H9 (cell line): ENCODE data around the gene RHEBL1. TPM values are rescaled to one million over a fixed set of nuclear protein-coding genes. Genes with fewer than 3 reads are reported as not detected.

Source experiments
- DNase-seq: peaks from one replicate; pipeline ENCODE4 v3.0.0-alpha.2; 2017
- H2AFZ ChIP-seq: one replicate; pipeline ENCODE4 v1.6.1; 2013; ENCODE audit warnings: mild to moderate bottlenecking, low read length, control low read depth, moderate library complexity
- H2AK5ac ChIP-seq: 2 replicates; pipeline ENCODE4 v1.6.1; 2013; ENCODE audit warnings: low read length, control low read depth, mixed read lengths; ENCODE audit not compliant: insufficient read length
- H2BK120ac ChIP-seq: one replicate; pipeline ENCODE4 v1.6.1; 2013; ENCODE audit warnings: low read depth, mild to moderate bottlenecking, low read length, control low read depth, inconsistent platforms; ENCODE audit not compliant: poor library complexity, severe bottlenecking
- H2BK12ac ChIP-seq: 2 replicates; pipeline ENCODE4 v1.6.1; 2013; ENCODE audit warnings: low read length, control low read depth, mixed read lengths, low read depth; ENCODE audit not compliant: insufficient read length
- H2BK15ac ChIP-seq: 2 replicates; pipeline ENCODE4 v1.6.1; 2013; ENCODE audit warnings: low read depth, low read length, control low read depth
- H2BK20ac ChIP-seq: one replicate; pipeline ENCODE4 v1.6.1; 2013; ENCODE audit warnings: low read depth, mild to moderate bottlenecking, low read length, control low read depth, inconsistent platforms; ENCODE audit not compliant: poor library complexity, severe bottlenecking
- H2BK5ac ChIP-seq: 2 replicates; pipeline ENCODE4 v1.6.1; 2013; ENCODE audit warnings: low read length, control low read depth, mixed read lengths; ENCODE audit not compliant: insufficient read length
- H3K14ac ChIP-seq: 2 replicates; pipeline ENCODE4 v1.6.1; 2013; ENCODE audit warnings: low read length, control low read depth; ENCODE audit not compliant: insufficient read depth
- H3K18ac ChIP-seq: 2 replicates; pipeline ENCODE4 v1.6.1; 2013; ENCODE audit warnings: low read depth, mild to moderate bottlenecking, mixed read lengths, low read length, control low read depth; ENCODE audit not compliant: insufficient read length
- H3K23ac ChIP-seq: 2 replicates; pipeline ENCODE4 v1.6.1; 2013; ENCODE audit warnings: low read length, control low read depth, mixed read lengths, low read depth; ENCODE audit not compliant: insufficient read length
- H3K23me2 ChIP-seq: 2 replicates; pipeline ENCODE4 v1.6.1; 2013; ENCODE audit warnings: low read depth, mild to moderate bottlenecking, mixed read lengths, low read length, control low read depth; ENCODE audit not compliant: insufficient read length, poor library complexity, severe bottlenecking
- H3K27ac ChIP-seq: 2 replicates; pipeline ENCODE4 v1.5.1; 2013; ENCODE audit warnings: low read length, control low read depth, mixed read lengths, low read depth; ENCODE audit not compliant: insufficient read length
- H3K27me3 ChIP-seq: 2 replicates; pipeline ENCODE4 v1.6.1; 2013; ENCODE audit warnings: low read length, control low read depth, inconsistent platforms; ENCODE audit not compliant: insufficient read depth
- H3K4ac ChIP-seq: 2 replicates; pipeline ENCODE4 v1.6.1; 2013; ENCODE audit warnings: low read depth, mild to moderate bottlenecking, control low read depth, inconsistent platforms, low read length, moderate library complexity
- H3K4me1 ChIP-seq: 2 replicates; pipeline ENCODE4 v1.6.1; 2013; ENCODE audit warnings: low read length, control low read depth, inconsistent platforms; ENCODE audit not compliant: insufficient read depth
- H3K4me2 ChIP-seq: 2 replicates; pipeline ENCODE4 v1.6.1; 2013; ENCODE audit warnings: low read length, control low read depth, mixed read lengths; ENCODE audit not compliant: insufficient read length, insufficient read depth
- H3K56ac ChIP-seq: 2 replicates; pipeline ENCODE4 v1.6.1; 2013; ENCODE audit warnings: low read depth, mild to moderate bottlenecking, mixed read lengths, low read length, control low read depth; ENCODE audit not compliant: insufficient read length
- H3K79me1 ChIP-seq: 2 replicates; pipeline ENCODE4 v1.6.1; 2013; ENCODE audit warnings: low read depth, mild to moderate bottlenecking, moderate library complexity, low read length, control low read depth, inconsistent platforms; ENCODE audit not compliant: insufficient read depth, poor library complexity, severe bottlenecking
- H3K79me2 ChIP-seq: 2 replicates; pipeline ENCODE4 v1.6.1; 2013; ENCODE audit warnings: low read length, control low read depth, inconsistent platforms; ENCODE audit not compliant: insufficient read depth
- H3K9ac ChIP-seq: 2 replicates; pipeline ENCODE4 v1.6.1; 2013; ENCODE audit warnings: low read length, control low read depth, mixed read lengths; ENCODE audit not compliant: insufficient read length; ENCODE audit errors: extremely low read depth
- H3K9me3 ChIP-seq: one replicate; pipeline ENCODE4 v1.6.1; 2013; ENCODE audit warnings: low read depth, low read length, inconsistent platforms; ENCODE audit not compliant: control insufficient read depth
- H3T11ph ChIP-seq: one replicate; pipeline ENCODE4 v1.6.1; 2013; ENCODE audit warnings: mild to moderate bottlenecking, low read length, control low read depth, inconsistent platforms
- H4K20me1 ChIP-seq: one replicate; pipeline ENCODE4 v1.6.1; 2013; ENCODE audit not compliant: control insufficient read depth, insufficient read length, insufficient read depth
- H4K5ac ChIP-seq: 2 replicates; pipeline ENCODE4 v1.6.1; 2013; ENCODE audit warnings: low read depth, mild to moderate bottlenecking, mixed read lengths, low read length, control low read depth; ENCODE audit not compliant: insufficient read length
- H4K8ac ChIP-seq: replicated peaks from 2 replicates; pipeline ENCODE4 v1.6.1; 2013; ENCODE audit warnings: low read length, control low read depth, mixed read lengths, low read depth; ENCODE audit not compliant: insufficient read length
- H4K91ac ChIP-seq: 2 replicates; pipeline ENCODE4 v1.6.1; 2013; ENCODE audit warnings: low read depth, mild to moderate bottlenecking, moderate library complexity, mixed read lengths, low read length, control low read depth; ENCODE audit not compliant: insufficient read length
- H3K27ac Mint-ChIP-seq, 3 experiments: 2 replicates in 2 of 3; 3 replicates in 1 of 3; pipeline ENCODE4 v1.8.0; 2020 to 2021; ENCODE audit warnings: mixed read lengths in 3 of 3, mild to moderate bottlenecking in 1 of 3, moderate library complexity in 1 of 3
- H3K27me3 Mint-ChIP-seq: 2 replicates; pipeline ENCODE4 v1.8.0; 2021; ENCODE audit warnings: low read depth, mild to moderate bottlenecking, moderate library complexity, mixed read lengths
- H3K36me3 Mint-ChIP-seq, 3 experiments: 2 replicates in 2 of 3; 3 replicates in 1 of 3; pipeline ENCODE4 v1.8.0; 2020 to 2021; ENCODE audit warnings: low read depth in 3 of 3, mixed read lengths in 3 of 3; ENCODE audit not compliant: insufficient read depth in 1 of 3
- H3K4me1 Mint-ChIP-seq, 2 experiments: 2 replicates each; pipeline ENCODE4 v1.8.0; 2020; ENCODE audit warnings: mixed read lengths in 2 of 2
- H3K4me3 Mint-ChIP-seq, 2 experiments: 2 replicates in 1 of 2; 3 replicates in 1 of 2; pipeline ENCODE4 v1.8.0; 2020 to 2021; ENCODE audit warnings: mild to moderate bottlenecking in 2 of 2, mixed read lengths in 2 of 2, moderate library complexity in 1 of 2
- H3K9me3 Mint-ChIP-seq, 2 experiments: 2 replicates in 1 of 2; 3 replicates in 1 of 2; pipeline ENCODE4 v1.8.0; 2020; ENCODE audit warnings: mild to moderate bottlenecking in 2 of 2, mixed read lengths in 2 of 2, moderate library complexity in 1 of 2
- WGBS: extraction: QIAGEN DNeasy Blood & Tissue Kit; methylation state at CpG from one replicate; pipeline ENCODE4 v1.1.7; 2013; ENCODE audit warnings: missing lambda C conversion rate, low lambda C conversion rate, mixed read lengths; ENCODE audit not compliant: insufficient read length; ENCODE audit errors: extremely low coverage; 5-methylcytosine and 5-hydroxymethylcytosine counted together
- total RNA-seq: library from RNA; stranded (reverse); gene quantifications from 2 replicates; pipeline ENCODE4 v1.2.1, GENCODE V29; 2021
- TF ChIP-seq, protein P1 (sequence below): fragments of 200-600 bp; sonication (generic); conservative IDR thresholded peaks from 3 replicates; pipeline ENCODE4 v1.8.0; 2021; ENCODE audit warnings: antibody characterized with exemption, mild to moderate bottlenecking

The RHEBL1 gene
- total RNA-seq, 1 experiment from 2014 or later = 4.0 TPM

DNA sequence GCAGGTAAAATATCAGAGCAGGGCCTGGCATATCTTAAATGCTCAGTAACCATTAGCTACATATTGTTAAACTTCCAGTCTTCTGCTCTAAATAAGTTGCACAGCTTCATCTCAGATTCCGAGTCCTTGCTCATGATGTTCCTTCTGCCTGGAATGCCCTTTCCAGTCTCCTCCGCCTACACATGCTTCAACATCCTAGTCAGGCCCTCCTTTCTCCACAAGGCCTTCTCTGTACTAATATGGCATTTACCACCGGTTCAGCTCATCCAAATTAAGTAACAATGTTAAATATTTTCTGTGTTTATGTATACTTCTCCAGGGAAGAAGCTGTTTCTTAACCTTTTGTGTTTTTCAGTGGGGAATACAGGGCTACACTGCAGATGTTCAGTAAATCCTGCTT is 16.3 kb upstream of the RHEBL1 start:
- Histone ChIP-seq H2AK5ac (no peak overlapping the region), H3K23me2 (peaks cover 12% of the 10 kb centered on the region), H3K23ac (no peak overlapping the region), H2AFZ (no peak overlapping the region), H4K8ac (no peak overlapping the region), H3K27me3 (peaks cover 40% of the 10 kb centered on the region), H3K4ac (no peak overlapping the region), H3T11ph (no peak overlapping the region), H2BK120ac (no peak overlapping the region), H3K18ac (no peak overlapping the region), H3K4me2 (no peak overlapping the region), H3K79me1 (no peaks in the 10 kb centered on the region), H2BK20ac (no peak overlapping the region), H4K5ac (no peak overlapping the region), H2BK12ac (no peak overlapping the region), H2BK5ac (no peak overlapping the region), H3K56ac (no peak overlapping the region), H4K20me1 (peaks cover 8% of the 10 kb centered on the region), H3K9me3 (no peaks in the 10 kb centered on the region), H2BK15ac (no peak overlapping the region), H4K91ac (no peak overlapping the region), H3K9ac (no peak overlapping the region), H3K14ac (no peak overlapping the region), H3K79me2 (no peaks in the 10 kb centered on the region), H3K27ac (no peak overlapping the region), H3K4me1 (no peaks in the 10 kb centered on the region)
- no CpG with 5 or more reads among the region's 3 CpGs for WGBS
- no peaks in the 10 kb centered on the region for H3K9me3 Mint-ChIP-seq
- no peak for DNase-seq
- H3K27ac Mint-ChIP-seq = no peak overlapping the region
- peaks cover 13 to 25% of the 10 kb centered on the region in 2 experiments for H3K4me1 Mint-ChIP-seq
- no peak overlapping the region for H3K4me3 Mint-ChIP-seq
- H3K27me3 Mint-ChIP-seq = peaks cover 78% of the 10 kb centered on the region
- H3K36me3 Mint-ChIP-seq = peaks cover 0 to 2% (median 0%) of the 10 kb centered on the region in 3 experiments; a peak in 2 of 7 replicates
- TF ChIP-seq, protein P1, sequence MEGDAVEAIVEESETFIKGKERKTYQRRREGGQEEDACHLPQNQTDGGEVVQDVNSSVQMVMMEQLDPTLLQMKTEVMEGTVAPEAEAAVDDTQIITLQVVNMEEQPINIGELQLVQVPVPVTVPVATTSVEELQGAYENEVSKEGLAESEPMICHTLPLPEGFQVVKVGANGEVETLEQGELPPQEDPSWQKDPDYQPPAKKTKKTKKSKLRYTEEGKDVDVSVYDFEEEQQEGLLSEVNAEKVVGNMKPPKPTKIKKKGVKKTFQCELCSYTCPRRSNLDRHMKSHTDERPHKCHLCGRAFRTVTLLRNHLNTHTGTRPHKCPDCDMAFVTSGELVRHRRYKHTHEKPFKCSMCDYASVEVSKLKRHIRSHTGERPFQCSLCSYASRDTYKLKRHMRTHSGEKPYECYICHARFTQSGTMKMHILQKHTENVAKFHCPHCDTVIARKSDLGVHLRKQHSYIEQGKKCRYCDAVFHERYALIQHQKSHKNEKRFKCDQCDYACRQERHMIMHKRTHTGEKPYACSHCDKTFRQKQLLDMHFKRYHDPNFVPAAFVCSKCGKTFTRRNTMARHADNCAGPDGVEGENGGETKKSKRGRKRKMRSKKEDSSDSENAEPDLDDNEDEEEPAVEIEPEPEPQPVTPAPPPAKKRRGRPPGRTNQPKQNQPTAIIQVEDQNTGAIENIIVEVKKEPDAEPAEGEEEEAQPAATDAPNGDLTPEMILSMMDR = no peak
